ENCODE measurements around the gene HHAT. TPM values are rescaled to one million over a fixed set of nuclear protein-coding genes. Genes with fewer than 3 reads are reported as not detected.

HHAT gene
- polyA plus RNA-seq, 2 of the 4 experiments (the other 2 are of a cell fraction), result 3.8 to 4.5 TPM

GRCh38 chr1:210280221-210280620 lies 48.5 kb upstream of the HHAT start:
- ChIA-PET POLR2A (no interaction called here), CTCF (interaction anchor here (0.6 to 1.1 kb wide), 2 partner anchors 12 to 148 kb away, joined by 4 read pairs; no protein-coding TSS in a partner anchor)

GRCh38 chr1:210288116-210288515 lies 40.6 kb upstream of the HHAT start:
- Histone ChIP-seq H3K27ac (no peak overlapping the region), H3K4me1 (0 out of 3 replicates have a peak, but pooled peaks cover 3% of the 10 kb centered on the region), H3K4me3 (no peak overlapping the region), H3K9me3 (peaks cover 13% of the 10 kb centered on the region; the same call in 2 of the 3 replicates), H3K4me2 (no peak overlapping the region)
- TF ChIP-seq ZNF302 (CRISPR knock-in tag; IDR thresholded peaks at IDR 0.05) (no peak), E2F6 (IDR thresholded peaks at IDR 0.05; ENCODE audit: borderline replicate concordance, low read depth) (no peak), CBX8 (IDR thresholded peaks at IDR 0.05) (no peak), CHD2 (IDR thresholded peaks at IDR 0.05; ENCODE audit: low read length, partially characterized antibody) (no peak), EHMT2 (IDR thresholded peaks at IDR 0.05; ENCODE audit: low read depth) (no peak), GATA3 (IDR thresholded peaks at IDR 0.05; ENCODE audit: borderline replicate concordance) (no peak), FOXS1 (CRISPR knock-in tag; IDR thresholded peaks at IDR 0.05) (no peak), HOXB5 (CRISPR knock-in tag; IDR thresholded peaks at IDR 0.05) (no peak), EP300 (IDR thresholded peaks at IDR 0.05) (no peak), RFX5 (IDR thresholded peaks at IDR 0.05) (no peak), NR3C1 (IDR thresholded peaks at IDR 0.05) (no peak), RAD21 (conservative IDR thresholded peaks at IDR 0.05 in 1 of 2, IDR thresholded peaks at IDR 0.05 in 1 of 2) (no peak)
- TF ChIP-seq, protein P1, sequence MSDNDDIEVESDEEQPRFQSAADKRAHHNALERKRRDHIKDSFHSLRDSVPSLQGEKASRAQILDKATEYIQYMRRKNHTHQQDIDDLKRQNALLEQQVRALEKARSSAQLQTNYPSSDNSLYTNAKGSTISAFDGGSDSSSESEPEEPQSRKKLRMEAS (IDR thresholded peaks at IDR 0.05), result no peak
- ATAC-seq (no peak), DNase-seq (ENCODE audit: low read depth in 1 of 2, low spot score in 1 of 2) (no peak), FAIRE-seq (no peak)
- ChIA-PET POLR2A (no interaction called here), CTCF (interaction anchor here (0.7 to 2.7 kb wide), 4 partner anchors 11 to 37 kb away, joined by 3 to 7 read pairs (median 3); no protein-coding TSS in a partner anchor)
- 66% methylated on average over 4 of the region's 4 CpGs for WGBS (ENCODE audit: missing lambda C conversion rate)

More at GRCh38 chr1:210280221-210280620, 48.5 kb upstream of the HHAT start:
- H3K9me3 ChIP-seq, result peaks cover 46% of the 10 kb centered on the region; the same call in 2 of the 3 replicates
- FAIRE-seq (no peak), DNase-seq (ENCODE audit: low read depth in 1 of 2, low spot score in 1 of 2) (no peak), ATAC-seq (no peak)
- no peaks in the 10 kb centered on the region for H3K4me1 ChIP-seq
- 40% methylated on average over 5 of the region's 5 CpGs for WGBS (ENCODE audit: missing lambda C conversion rate)
- H3K4me2 ChIP-seq, result no peak overlapping the region
- no peak overlapping the region for H3K4me3 ChIP-seq
- TF ChIP-seq PHF8 (IDR thresholded peaks at IDR 0.05; ENCODE audit: borderline replicate concordance, low read depth) (no peak), ZFP36 (IDR thresholded peaks at IDR 0.05; ENCODE audit: borderline replicate concordance, partially characterized antibody) (peak; percentile 99)
- no peak overlapping the region for H3K27ac ChIP-seq

DNA sequence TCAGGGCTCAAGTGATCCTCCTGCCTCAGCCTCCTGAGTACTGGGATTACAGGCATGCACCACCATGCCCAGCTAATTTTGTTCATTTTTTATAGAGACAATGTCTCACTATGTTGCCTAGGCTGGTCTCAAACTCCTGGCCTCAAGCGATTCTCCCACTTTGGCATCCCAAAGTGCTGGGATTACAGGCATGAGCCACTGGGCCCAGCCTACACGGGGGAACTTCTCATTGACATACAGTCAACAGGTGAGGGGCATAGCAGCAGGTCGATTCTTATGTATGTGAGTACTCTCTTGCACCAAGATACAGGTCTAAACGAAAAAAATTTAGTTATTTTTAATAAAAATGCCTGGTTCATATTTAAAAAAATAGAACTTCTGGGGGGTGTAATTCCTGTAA lies 39.5 kb upstream of the HHAT start:
- CTCF ChIA-PET, result interaction anchor here (0.9 to 2.7 kb wide), 2 partner anchors 10 to 22 kb away, joined by 3 to 7 read pairs; no protein-coding TSS in a partner anchor
- FAIRE-seq, result no peak
- Histone ChIP-seq H3K9me3 (peaks cover 13% of the 10 kb centered on the region; the same call in 2 of the 3 replicates), H3K4me1 (0 out of 3 replicates have a peak, but pooled peaks cover 3% of the 10 kb centered on the region), H3K27ac (no peak overlapping the region), H3K4me3 (no peak overlapping the region), H3K4me2 (no peak overlapping the region)
- no peak for ATAC-seq
- POLR2A ChIA-PET, result no interaction called here
- no peak for DNase-seq (ENCODE audit: low read depth in 1 of 2, low spot score in 1 of 2)
- TF ChIP-seq HES2 (IDR thresholded peaks at IDR 0.05), result no peak
- TF ChIP-seq BHLHE40 (IDR thresholded peaks at IDR 0.05; ENCODE audit: low read depth, low read length), result no peak
- TF ChIP-seq USF2 (IDR thresholded peaks at IDR 0.05), result no peak
- TF ChIP-seq SREBF2 (IDR thresholded peaks at IDR 0.05), result no peak
- WGBS (ENCODE audit: missing lambda C conversion rate), result 20% methylated on average over 4 of the region's 4 CpGs
